Keratinocyte (primary cell): ENCODE results near the gene OR10T2. TPM values are rescaled to one million over a fixed set of nuclear protein-coding genes. Genes with fewer than 3 reads are reported as not detected.
"Not testable (repeated sequence)": the region's sequence is repeated elsewhere in the genome, so short reads cannot be mapped to it uniquely, and the experiment has no call there.

Source experiments
- DNase-seq: peaks from one replicate; pipeline ENCODE4 v3.0.0-alpha.2; 2011; ENCODE audit warnings: low read depth, missing footprints, low spot score
- FAIRE-seq: peaks from 2 replicates; lab custom pipeline; 2011; peaks lifted over from hg19 to GRCh38; lab: Jason Lieb, UNC
- H2AFZ ChIP-seq: 2 replicates; pipeline ENCODE4 v1.6.0; 2012; ENCODE audit warnings: low read length, control low read depth, inconsistent platforms; ENCODE audit not compliant: control insufficient read depth
- H3K27ac ChIP-seq: 2 replicates; pipeline ENCODE4 v1.5.1; 2011; ENCODE audit warnings: low read length; ENCODE audit not compliant: control insufficient read depth, insufficient read depth
- H3K27me3 ChIP-seq: 3 replicates; pipeline ENCODE4 v1.6.0; 2011; ENCODE audit warnings: low read length; ENCODE audit not compliant: control insufficient read depth, insufficient read depth; ENCODE audit errors: extremely low read depth
- H3K36me3 ChIP-seq, 2 experiments: 2 replicates in 1 of 2; 3 replicates in 1 of 2; pipeline ENCODE4 v1.5.1; 2011; ENCODE audit warnings: low read length in 2 of 2, mild to moderate bottlenecking in 1 of 2; ENCODE audit not compliant: control insufficient read depth in 2 of 2, insufficient read depth in 2 of 2; ENCODE audit errors: extremely low read depth in 1 of 2
- H3K4me1 ChIP-seq: 3 replicates; pipeline ENCODE4 v1.5.1; 2011; ENCODE audit warnings: low read length; ENCODE audit not compliant: control insufficient read depth, insufficient read depth; ENCODE audit errors: extremely low read depth
- H3K4me2 ChIP-seq: 3 replicates; pipeline ENCODE4 v1.6.0; 2011; ENCODE audit warnings: low read depth, low read length; ENCODE audit not compliant: control insufficient read depth, insufficient read depth; ENCODE audit errors: extremely low read depth
- H3K4me3 ChIP-seq, 3 experiments: fragments of 200-600 bp in 1 of 3; sonication (generic) in 1 of 3; 2 replicates in 2 of 3; 3 replicates in 1 of 3; pipeline ENCODE4 v1.5.1; 2011 to 2016; ENCODE audit warnings: low read length in 3 of 3, mild to moderate bottlenecking in 3 of 3, control low read depth in 2 of 3, inconsistent platforms in 1 of 3, low read depth in 1 of 3, mixed read lengths in 1 of 3, mixed run types in 1 of 3, moderate library complexity in 1 of 3; ENCODE audit not compliant: control insufficient read depth in 2 of 3, insufficient read depth in 2 of 3; ENCODE audit errors: extremely low read depth in 1 of 3
- H3K79me2 ChIP-seq: 2 replicates; pipeline ENCODE4 v1.6.0; 2012; ENCODE audit warnings: low read length; ENCODE audit not compliant: control insufficient read depth, insufficient read depth
- H3K9ac ChIP-seq: 3 replicates; pipeline ENCODE4 v1.6.0; 2011; ENCODE audit warnings: low read length; ENCODE audit not compliant: control insufficient read depth, insufficient read depth; ENCODE audit errors: extremely low read depth
- H3K9me1 ChIP-seq: 3 replicates; pipeline ENCODE4 v1.6.0; 2011; ENCODE audit warnings: low read length; ENCODE audit not compliant: control insufficient read depth, insufficient read depth; ENCODE audit errors: extremely low read depth
- H3K9me3 ChIP-seq: 2 replicates; pipeline ENCODE4 v1.5.1; 2012; ENCODE audit warnings: low read depth, low read length; ENCODE audit not compliant: control insufficient read depth
- H4K20me1 ChIP-seq: 3 replicates; pipeline ENCODE4 v1.6.0; 2011; ENCODE audit warnings: low read length; ENCODE audit not compliant: control insufficient read depth, insufficient read depth; ENCODE audit errors: extremely low read depth
- EZH2 ChIP-seq: IDR thresholded peaks from one replicate; pipeline ENCODE4 v1.6.1; 2012; ENCODE audit warnings: inconsistent platforms, mild to moderate bottlenecking, low read length, moderate library complexity
- dilution Hi-C: fragments of 300-500 bp; cut with MboI; formaldehyde crosslinking; loops from one replicate; pipeline ENCODE4 v1.7.0; 2020; ENCODE audit warnings: low sequenced_read_pairs; ENCODE audit not compliant: extremely low pct_ligation_motif_present
- polyA plus RNA-seq, 5 experiments: library from polyadenylated mRNA; depleted of rRNA in 3 of 5; stranded (reverse) in 3 of 5; stranded (forward) in 1 of 5; unstranded in 1 of 5; fragments of >200 nt; gene quantifications; 1 replicate in 1 of 5; 2 replicates in 3 of 5; 3 replicates in 1 of 5; pipeline versions ENCODE4 v1.2.1 to v1.2.3, GENCODE V29; 2011 to 2012; ENCODE audit warnings: missing spikeins in 2 of 5, low read depth in 1 of 5, low replicate concordance in 1 of 5
- TF ChIP-seq, protein P1 (sequence below), 3 experiments: IDR thresholded peaks in 1 of 3; conservative IDR thresholded peaks in 1 of 3; optimal IDR thresholded peaks in 1 of 3; 2 replicates in 2 of 3; 3 replicates in 1 of 3; pipeline versions ENCODE3 to v1.5.1; 2011; ENCODE audit warnings: low read length in 3 of 3, mild to moderate bottlenecking in 3 of 3, moderate library complexity in 2 of 3, control low read depth in 1 of 3, inconsistent platforms in 1 of 3; ENCODE audit not compliant: insufficient read depth in 2 of 3; ENCODE audit errors: extremely low read depth in 1 of 3

The OR10T2 gene
- polyA plus RNA-seq, 1 donor (not counting 4 experiments of a cell fraction or from before 2014, with no cell fraction given) = not detected

DNA sequence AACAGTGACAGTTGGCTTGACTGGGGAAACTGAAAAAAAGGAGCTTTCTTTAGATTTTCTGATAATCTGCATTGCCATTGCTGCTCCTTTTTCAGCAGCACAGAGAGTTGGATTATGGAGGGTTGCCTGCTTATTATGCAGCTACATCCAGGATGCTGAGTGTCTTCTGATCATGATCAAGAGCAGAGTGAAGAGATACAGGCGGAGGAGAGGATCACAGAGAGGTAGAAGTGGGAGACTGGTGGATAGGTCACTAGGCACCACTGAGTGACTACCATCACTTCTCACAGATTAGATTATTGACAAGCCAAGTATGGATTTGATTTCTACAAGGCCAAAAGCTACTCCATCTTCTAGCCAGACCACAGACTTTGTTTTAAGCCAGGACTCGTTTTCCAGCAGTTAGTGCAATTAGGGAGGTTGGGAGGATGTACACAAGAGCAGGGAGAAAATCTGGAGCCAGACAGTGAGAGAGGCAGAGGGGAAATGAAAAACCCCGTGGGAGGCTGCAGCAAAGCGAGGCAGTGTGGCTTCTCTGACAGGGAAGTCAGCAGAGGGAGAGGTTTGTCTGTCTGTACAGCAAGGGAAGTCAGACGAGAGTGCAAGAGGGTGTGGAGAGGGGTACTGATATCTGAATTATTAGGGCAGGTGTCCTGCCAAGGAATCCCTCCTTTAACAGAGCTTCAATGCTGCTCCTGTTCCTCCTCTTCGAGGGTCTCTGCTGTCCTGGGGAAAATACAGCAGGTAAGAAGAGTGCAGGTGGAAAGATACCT, 45.8 kb downstream of the OR10T2 start, which contains the start of gene CD1E:
CD1E (plus strand) TSS at position 592 of the 773 bp plus-strand sequence; CDS start at position 687, 95 bp downstream.
- DNase-seq (no peak), FAIRE-seq (no peak)
- H3K9me1 ChIP-seq = no peaks in the 10 kb centered on the region
- H3K4me3 ChIP-seq = no peak within 1 kb of the TSS
- no peak within 1 kb of the TSS for H3K27ac ChIP-seq
- H3K36me3 ChIP-seq = no peaks in the 10 kb centered on the region
- H3K4me2 ChIP-seq = no peak within 1 kb of the TSS
- H4K20me1 ChIP-seq = no peaks in the 10 kb centered on the region
- no peaks in the 10 kb centered on the region for H3K79me2 ChIP-seq
- no peak for TF ChIP-seq EZH2
- TF ChIP-seq, protein P1, sequence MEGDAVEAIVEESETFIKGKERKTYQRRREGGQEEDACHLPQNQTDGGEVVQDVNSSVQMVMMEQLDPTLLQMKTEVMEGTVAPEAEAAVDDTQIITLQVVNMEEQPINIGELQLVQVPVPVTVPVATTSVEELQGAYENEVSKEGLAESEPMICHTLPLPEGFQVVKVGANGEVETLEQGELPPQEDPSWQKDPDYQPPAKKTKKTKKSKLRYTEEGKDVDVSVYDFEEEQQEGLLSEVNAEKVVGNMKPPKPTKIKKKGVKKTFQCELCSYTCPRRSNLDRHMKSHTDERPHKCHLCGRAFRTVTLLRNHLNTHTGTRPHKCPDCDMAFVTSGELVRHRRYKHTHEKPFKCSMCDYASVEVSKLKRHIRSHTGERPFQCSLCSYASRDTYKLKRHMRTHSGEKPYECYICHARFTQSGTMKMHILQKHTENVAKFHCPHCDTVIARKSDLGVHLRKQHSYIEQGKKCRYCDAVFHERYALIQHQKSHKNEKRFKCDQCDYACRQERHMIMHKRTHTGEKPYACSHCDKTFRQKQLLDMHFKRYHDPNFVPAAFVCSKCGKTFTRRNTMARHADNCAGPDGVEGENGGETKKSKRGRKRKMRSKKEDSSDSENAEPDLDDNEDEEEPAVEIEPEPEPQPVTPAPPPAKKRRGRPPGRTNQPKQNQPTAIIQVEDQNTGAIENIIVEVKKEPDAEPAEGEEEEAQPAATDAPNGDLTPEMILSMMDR (optimal IDR thresholded peaks at IDR 0.05 in 1 of 3, IDR thresholded peaks at IDR 0.05 in 1 of 3, conservative IDR thresholded peaks at IDR 0.05 in 1 of 3; ENCODE audit: extremely low read depth in 1 of 3, insufficient read depth in 2 of 3, low read length in 3 of 3) = no peak
- H3K9ac ChIP-seq = no peak within 1 kb of the TSS
- H2AFZ ChIP-seq = no peak within 1 kb of the TSS
- dilution Hi-C loops = no loop called here
- no peaks in the 10 kb centered on the region for H3K4me1 ChIP-seq
- no peaks in the 10 kb centered on the region for H3K9me3 ChIP-seq
- H3K27me3 ChIP-seq = no peaks in the 10 kb centered on the region

DNA sequence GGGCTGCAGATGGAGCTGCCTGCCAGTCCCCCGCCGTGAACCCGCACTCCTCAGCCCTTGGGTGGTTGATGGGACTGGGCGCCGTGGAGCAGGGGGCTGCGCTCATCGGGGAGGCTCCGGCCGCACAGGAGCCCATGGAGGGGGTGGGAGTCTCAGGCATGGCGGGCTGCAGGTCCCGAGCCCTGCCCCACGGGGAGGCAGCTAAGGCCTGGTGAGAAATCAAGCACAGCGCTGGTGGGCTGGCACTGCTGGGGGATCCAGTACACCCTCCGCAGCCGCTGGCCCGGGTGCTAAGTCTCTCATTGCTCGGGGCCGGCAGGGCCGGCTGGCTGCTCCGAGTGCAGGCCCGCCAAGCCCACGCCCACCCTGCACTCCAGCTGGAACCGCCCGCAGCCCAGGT, 50.3 kb downstream of the OR10T2 start:
- dilution Hi-C loops, H3K27ac ChIP-seq, H3K4me3 ChIP-seq, H3K27me3 ChIP-seq, H3K4me1 ChIP-seq, H3K9ac ChIP-seq, H3K4me2 ChIP-seq, FAIRE-seq, H2AFZ ChIP-seq, H3K36me3 ChIP-seq, H4K20me1 ChIP-seq, H3K9me1 ChIP-seq, H3K79me2 ChIP-seq, H3K9me3 ChIP-seq, DNase-seq: not testable (repeated sequence)

Other genes starting within 250 kb of the OR10T2 start
- 2.5 to 3.0 TPM (median 2.8 TPM) in 3 replicates for gene CD1D, start 218.6 kb downstream of the OR10T2 start, polyA plus RNA-seq
- gene CD1A, start 145.0 kb downstream of the OR10T2 start, polyA plus RNA-seq = not detected in 3 replicates
- not detected in 3 replicates for gene CD1C, start 109.5 kb downstream of the OR10T2 start, polyA plus RNA-seq
- not detected in 3 replicates for gene CD1B, start 67.9 kb downstream of the OR10T2 start, polyA plus RNA-seq
- gene CD1E, start 45.6 kb downstream of the OR10T2 start, polyA plus RNA-seq = not detected in 3 replicates
- not detected in 3 replicates for gene OR10K2, start 26.8 kb upstream of the OR10T2 start, polyA plus RNA-seq
- not detected in 3 replicates for gene OR10K1, start 62.4 kb upstream of the OR10T2 start, polyA plus RNA-seq
- gene OR10R2, start 72.8 kb upstream of the OR10T2 start, polyA plus RNA-seq = not detected in 3 replicates
- not detected in 3 replicates for gene OR6Y1, start 154.9 kb upstream of the OR10T2 start, polyA plus RNA-seq
- gene OR6P1, start 171.1 kb upstream of the OR10T2 start, polyA plus RNA-seq = not detected in 3 replicates
- not detected in 3 replicates for gene OR10X1, start 180.4 kb upstream of the OR10T2 start, polyA plus RNA-seq
- not detected in 3 replicates for gene OR10Z1, start 205.8 kb upstream of the OR10T2 start, polyA plus RNA-seq